IMR-90 (cell line): Measurements from ENCODE around the gene TDRD12.

Experiments
- CEBPB ChIP-seq: IDR thresholded peaks from 2 replicates; pipeline ENCODE4 v1.6.1; 2012; ENCODE audit warnings: low read depth, low read length, improper control_type of control experiment
- MXI1 ChIP-seq: IDR thresholded peaks from 2 replicates; pipeline ENCODE4 v1.6.1; 2012; ENCODE audit warnings: low read depth, mild to moderate bottlenecking, low read length, moderate library complexity, borderline replicate concordance
- POLR2A ChIP-seq: IDR thresholded peaks from 2 replicates; pipeline ENCODE4 v1.6.1; 2012; ENCODE audit warnings: mild to moderate bottlenecking, low read depth, low read length
- TF ChIP-seq, protein P1 (sequence below): conservative IDR thresholded peaks from 2 replicates; pipeline ENCODE4 v1.5.1; 2012; ENCODE audit warnings: mild to moderate bottlenecking, low read depth, low read length, improper control_type of control experiment

DNA sequence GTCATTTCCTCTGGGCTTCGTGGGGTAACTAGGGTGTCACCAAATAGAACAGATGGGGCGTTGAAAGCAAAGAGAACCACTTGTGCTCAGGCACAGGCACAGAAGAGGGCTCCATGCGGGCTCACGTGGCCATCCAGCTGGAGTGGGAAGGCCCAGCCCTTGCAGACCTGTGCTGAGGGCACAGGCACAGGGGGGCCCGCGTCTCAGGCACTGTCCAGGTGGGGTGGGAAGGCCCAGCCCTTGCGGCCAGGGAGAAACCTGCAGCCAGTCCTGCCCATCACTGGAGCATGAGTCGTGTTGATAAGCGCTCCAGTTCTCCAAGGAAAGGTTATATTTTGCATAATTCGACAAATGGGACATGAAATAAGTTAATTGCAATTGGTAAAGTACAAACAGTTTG is 92.5 kb downstream of the TDRD12 start:
- no peak for TF ChIP-seq MXI1
- TF ChIP-seq CEBPB = no peak
- TF ChIP-seq, protein P1, sequence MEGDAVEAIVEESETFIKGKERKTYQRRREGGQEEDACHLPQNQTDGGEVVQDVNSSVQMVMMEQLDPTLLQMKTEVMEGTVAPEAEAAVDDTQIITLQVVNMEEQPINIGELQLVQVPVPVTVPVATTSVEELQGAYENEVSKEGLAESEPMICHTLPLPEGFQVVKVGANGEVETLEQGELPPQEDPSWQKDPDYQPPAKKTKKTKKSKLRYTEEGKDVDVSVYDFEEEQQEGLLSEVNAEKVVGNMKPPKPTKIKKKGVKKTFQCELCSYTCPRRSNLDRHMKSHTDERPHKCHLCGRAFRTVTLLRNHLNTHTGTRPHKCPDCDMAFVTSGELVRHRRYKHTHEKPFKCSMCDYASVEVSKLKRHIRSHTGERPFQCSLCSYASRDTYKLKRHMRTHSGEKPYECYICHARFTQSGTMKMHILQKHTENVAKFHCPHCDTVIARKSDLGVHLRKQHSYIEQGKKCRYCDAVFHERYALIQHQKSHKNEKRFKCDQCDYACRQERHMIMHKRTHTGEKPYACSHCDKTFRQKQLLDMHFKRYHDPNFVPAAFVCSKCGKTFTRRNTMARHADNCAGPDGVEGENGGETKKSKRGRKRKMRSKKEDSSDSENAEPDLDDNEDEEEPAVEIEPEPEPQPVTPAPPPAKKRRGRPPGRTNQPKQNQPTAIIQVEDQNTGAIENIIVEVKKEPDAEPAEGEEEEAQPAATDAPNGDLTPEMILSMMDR = no peak
- TF ChIP-seq POLR2A = no peak
